Nephron progenitor cell (in vitro differentiated cells): ENCODE measurements around the gene NUMA1.
A peak's percentile ranks its signal among the peaks of the same experiment; 100 is the strongest.

Experiments
- DNase-seq: peaks from one replicate; pipeline ENCODE4 v3.0.0; 2021
- H3K27ac Mint-ChIP-seq: 2 replicates; pipeline ENCODE4 v1.8.0; 2021; ENCODE audit warnings: mild to moderate bottlenecking, moderate library complexity, mixed read lengths
- H3K27me3 Mint-ChIP-seq: 2 replicates; pipeline ENCODE4 v1.8.0; 2021; ENCODE audit warnings: mild to moderate bottlenecking, low read depth, mixed read lengths; ENCODE audit not compliant: poor library complexity
- H3K36me3 Mint-ChIP-seq: 2 replicates; pipeline ENCODE4 v1.8.0; 2021; ENCODE audit warnings: low read depth, mixed read lengths
- H3K4me1 Mint-ChIP-seq: 2 replicates; pipeline ENCODE4 v1.8.0; 2021; ENCODE audit warnings: mixed read lengths
- H3K4me3 Mint-ChIP-seq: 2 replicates; pipeline ENCODE4 v1.8.0; 2021; ENCODE audit warnings: mild to moderate bottlenecking, moderate library complexity, mixed read lengths
- H3K9me3 Mint-ChIP-seq: 2 replicates; pipeline ENCODE4 v1.8.0; 2021; ENCODE audit warnings: mild to moderate bottlenecking, moderate library complexity, mixed read lengths
- TF ChIP-seq, protein P1 (sequence below): fragments of 200-600 bp; sonication (generic); IDR thresholded peaks from 2 replicates; pipeline ENCODE4 v1.5.0; 2021; ENCODE audit warnings: antibody characterized with exemption

Gene NUMA1, protein sequence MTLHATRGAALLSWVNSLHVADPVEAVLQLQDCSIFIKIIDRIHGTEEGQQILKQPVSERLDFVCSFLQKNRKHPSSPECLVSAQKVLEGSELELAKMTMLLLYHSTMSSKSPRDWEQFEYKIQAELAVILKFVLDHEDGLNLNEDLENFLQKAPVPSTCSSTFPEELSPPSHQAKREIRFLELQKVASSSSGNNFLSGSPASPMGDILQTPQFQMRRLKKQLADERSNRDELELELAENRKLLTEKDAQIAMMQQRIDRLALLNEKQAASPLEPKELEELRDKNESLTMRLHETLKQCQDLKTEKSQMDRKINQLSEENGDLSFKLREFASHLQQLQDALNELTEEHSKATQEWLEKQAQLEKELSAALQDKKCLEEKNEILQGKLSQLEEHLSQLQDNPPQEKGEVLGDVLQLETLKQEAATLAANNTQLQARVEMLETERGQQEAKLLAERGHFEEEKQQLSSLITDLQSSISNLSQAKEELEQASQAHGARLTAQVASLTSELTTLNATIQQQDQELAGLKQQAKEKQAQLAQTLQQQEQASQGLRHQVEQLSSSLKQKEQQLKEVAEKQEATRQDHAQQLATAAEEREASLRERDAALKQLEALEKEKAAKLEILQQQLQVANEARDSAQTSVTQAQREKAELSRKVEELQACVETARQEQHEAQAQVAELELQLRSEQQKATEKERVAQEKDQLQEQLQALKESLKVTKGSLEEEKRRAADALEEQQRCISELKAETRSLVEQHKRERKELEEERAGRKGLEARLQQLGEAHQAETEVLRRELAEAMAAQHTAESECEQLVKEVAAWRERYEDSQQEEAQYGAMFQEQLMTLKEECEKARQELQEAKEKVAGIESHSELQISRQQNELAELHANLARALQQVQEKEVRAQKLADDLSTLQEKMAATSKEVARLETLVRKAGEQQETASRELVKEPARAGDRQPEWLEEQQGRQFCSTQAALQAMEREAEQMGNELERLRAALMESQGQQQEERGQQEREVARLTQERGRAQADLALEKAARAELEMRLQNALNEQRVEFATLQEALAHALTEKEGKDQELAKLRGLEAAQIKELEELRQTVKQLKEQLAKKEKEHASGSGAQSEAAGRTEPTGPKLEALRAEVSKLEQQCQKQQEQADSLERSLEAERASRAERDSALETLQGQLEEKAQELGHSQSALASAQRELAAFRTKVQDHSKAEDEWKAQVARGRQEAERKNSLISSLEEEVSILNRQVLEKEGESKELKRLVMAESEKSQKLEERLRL (N-terminal part only)

DNA sequence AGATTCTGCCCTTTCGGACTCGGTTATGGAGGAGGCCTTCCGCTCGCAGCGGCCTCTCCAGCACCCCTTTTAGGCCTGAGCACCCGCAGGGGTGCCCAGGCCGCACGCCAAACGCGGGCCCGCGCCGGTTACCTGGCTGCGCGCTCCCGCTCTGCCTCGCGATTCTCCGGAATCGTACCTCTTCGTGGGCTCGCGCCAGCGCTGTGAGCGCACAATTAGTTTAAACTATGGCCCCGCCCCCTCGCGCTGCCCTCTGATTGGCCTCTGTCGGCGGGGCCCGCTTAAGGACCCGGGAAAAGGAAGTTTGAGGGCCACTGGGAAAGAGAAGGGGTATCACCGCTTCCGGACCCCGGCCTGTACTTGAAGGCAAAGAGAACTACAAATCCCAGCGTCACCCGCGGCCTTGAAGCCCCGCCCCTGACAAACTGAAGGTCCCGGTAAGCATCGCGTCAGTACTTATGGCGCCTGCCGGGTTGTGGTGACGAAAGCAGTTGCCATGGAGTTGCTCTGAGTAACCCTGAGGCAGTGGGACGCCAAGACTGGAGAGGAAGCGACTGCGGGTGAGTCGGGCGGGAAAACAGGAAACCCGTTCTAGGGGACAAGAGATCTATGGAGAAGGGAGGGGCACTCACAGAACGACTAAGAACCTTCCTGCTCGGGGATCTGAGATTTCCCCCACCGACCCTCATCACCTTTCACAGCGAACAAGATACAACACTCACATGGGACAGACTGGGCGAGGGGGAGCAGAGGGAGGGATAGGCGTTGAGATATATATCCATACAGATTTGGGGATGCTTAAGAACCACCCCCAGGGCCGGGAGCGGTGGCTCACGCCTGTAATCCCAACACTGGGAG is at the start of gene NUMA1, which contains the start of gene LRRC51:
Gene NUMA1 (minus strand): TSS at position 217 of the 858 bp plus-strand sequence. CDS start 44,599 bp downstream, outside the sequence.
Gene LRRC51 (plus strand): TSS at position 525 of the 858 bp plus-strand sequence. CDS start 8,234 bp downstream, outside the sequence.
- peaks cover 40% of the 10 kb centered on the region for H3K4me1 Mint-ChIP-seq
- TF ChIP-seq, protein P1, sequence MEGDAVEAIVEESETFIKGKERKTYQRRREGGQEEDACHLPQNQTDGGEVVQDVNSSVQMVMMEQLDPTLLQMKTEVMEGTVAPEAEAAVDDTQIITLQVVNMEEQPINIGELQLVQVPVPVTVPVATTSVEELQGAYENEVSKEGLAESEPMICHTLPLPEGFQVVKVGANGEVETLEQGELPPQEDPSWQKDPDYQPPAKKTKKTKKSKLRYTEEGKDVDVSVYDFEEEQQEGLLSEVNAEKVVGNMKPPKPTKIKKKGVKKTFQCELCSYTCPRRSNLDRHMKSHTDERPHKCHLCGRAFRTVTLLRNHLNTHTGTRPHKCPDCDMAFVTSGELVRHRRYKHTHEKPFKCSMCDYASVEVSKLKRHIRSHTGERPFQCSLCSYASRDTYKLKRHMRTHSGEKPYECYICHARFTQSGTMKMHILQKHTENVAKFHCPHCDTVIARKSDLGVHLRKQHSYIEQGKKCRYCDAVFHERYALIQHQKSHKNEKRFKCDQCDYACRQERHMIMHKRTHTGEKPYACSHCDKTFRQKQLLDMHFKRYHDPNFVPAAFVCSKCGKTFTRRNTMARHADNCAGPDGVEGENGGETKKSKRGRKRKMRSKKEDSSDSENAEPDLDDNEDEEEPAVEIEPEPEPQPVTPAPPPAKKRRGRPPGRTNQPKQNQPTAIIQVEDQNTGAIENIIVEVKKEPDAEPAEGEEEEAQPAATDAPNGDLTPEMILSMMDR, result no peak
- no peaks in the 10 kb centered on the region for H3K9me3 Mint-ChIP-seq
- no peaks in the 10 kb centered on the region for H3K27me3 Mint-ChIP-seq
- H3K27ac Mint-ChIP-seq, result peak within 1 kb of the TSS; percentile 99
- H3K36me3 Mint-ChIP-seq, result peaks cover 17% of the 10 kb centered on the region
- DNase-seq, result peak; percentile 98
- H3K4me3 Mint-ChIP-seq, result peak within 1 kb of the TSS; percentile 96

DNA sequence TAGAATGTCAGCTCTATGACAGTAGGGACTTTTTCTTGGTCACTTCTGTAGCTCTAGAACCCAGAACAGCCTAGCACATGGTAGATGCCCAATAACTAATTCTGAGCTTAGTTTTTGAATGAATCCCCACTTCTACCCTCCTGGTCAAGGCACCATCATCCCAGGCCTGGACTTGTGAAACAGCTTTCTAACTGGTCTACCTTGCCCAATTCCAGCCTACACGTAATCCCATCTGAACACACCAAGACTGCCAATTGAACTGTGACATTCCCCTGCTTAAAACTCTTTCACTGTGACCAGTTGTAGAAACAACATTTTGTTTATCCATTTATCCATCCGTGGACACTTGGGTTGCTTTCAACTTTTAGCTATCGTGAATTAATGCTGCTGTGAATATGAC is 49.0 kb upstream of the NUMA1 start:
- DNase-seq, result no peak
- H3K27ac Mint-ChIP-seq, result no peak overlapping the region
- TF ChIP-seq, protein P1, result no peak
- peaks cover 54% of the 10 kb centered on the region for H3K27me3 Mint-ChIP-seq
- peaks cover 52% of the 10 kb centered on the region for H3K9me3 Mint-ChIP-seq
- H3K4me1 Mint-ChIP-seq, result no peaks in the 10 kb centered on the region
- no peak overlapping the region for H3K4me3 Mint-ChIP-seq
- H3K36me3 Mint-ChIP-seq, result peaks cover 5% of the 10 kb centered on the region

DNA sequence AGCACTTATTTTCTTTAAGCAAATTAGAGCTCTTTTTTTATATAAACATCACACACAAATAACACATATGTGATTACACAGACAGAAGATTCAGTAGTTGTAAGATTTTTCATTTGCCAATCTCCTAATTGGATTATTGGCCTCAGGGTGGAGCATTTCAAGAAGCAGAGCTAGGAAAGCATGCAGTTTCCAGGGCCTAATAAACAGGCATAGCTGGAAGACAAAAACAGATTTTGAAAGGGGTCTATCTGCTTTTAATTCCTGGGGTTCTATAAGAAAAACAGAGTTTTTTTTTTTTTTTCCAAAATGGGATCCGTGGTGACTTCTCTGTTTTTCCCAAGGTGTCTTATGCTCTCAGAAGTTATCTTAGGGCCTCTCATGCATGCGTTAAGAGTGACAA is 47.6 kb upstream of the NUMA1 start:
- H3K4me3 Mint-ChIP-seq, result no peak overlapping the region
- peaks cover 42% of the 10 kb centered on the region for H3K27me3 Mint-ChIP-seq
- TF ChIP-seq, protein P1, result no peak

DNA sequence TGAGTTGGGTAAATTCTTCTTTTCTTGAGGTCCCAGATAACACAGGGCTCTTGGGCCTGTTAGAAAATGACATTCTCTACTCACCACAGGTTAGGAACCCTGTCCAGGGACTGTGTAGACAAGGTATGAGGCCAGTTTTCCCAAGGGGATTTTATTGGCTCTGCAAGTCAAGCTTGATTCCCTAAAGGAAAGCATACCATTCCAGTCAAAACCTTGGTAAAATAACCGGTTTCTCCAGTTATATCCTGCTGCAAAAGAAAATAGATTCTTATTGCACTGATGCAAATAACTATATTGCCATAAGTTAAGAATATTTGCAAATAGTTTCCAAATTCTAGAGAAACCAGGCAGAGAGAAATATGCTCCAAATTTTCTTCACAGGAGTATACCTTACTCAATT is 45.6 kb upstream of the NUMA1 start:
- TF ChIP-seq, protein P1, result no peak

More for the DNA sequence above, 47.6 kb upstream of the NUMA1 start:
- peaks cover 54% of the 10 kb centered on the region for H3K9me3 Mint-ChIP-seq
- DNase-seq, result no peak
- peaks cover 5% of the 10 kb centered on the region for H3K36me3 Mint-ChIP-seq
- H3K27ac Mint-ChIP-seq, result no peak overlapping the region
- H3K4me1 Mint-ChIP-seq, result no peaks in the 10 kb centered on the region

GRCh38 chr11:72124046-72124445 is 43.7 kb upstream of the NUMA1 start:
- TF ChIP-seq, protein P1, result no peak
- Mint-ChIP-seq H3K36me3 (peaks cover 1% of the 10 kb centered on the region), H3K9me3 (peaks cover 43% of the 10 kb centered on the region), H3K27me3 (peaks cover 30% of the 10 kb centered on the region), H3K4me3 (no peak overlapping the region), H3K4me1 (peaks cover 3% of the 10 kb centered on the region), H3K27ac (no peak overlapping the region)
- DNase-seq, result no peak

More for the DNA sequence above, 45.6 kb upstream of the NUMA1 start:
- H3K4me1 Mint-ChIP-seq, result no peaks in the 10 kb centered on the region
- peaks cover 5% of the 10 kb centered on the region for H3K36me3 Mint-ChIP-seq
- H3K27ac Mint-ChIP-seq, result no peak overlapping the region
- no peak for DNase-seq
- no peak overlapping the region for H3K4me3 Mint-ChIP-seq
- peaks cover 54% of the 10 kb centered on the region for H3K9me3 Mint-ChIP-seq
- peaks cover 31% of the 10 kb centered on the region for H3K27me3 Mint-ChIP-seq
